A549 (cell line): ENCODE data around the gene SUPV3L1.

Source experiments
- MAZ ChIP-seq: fragments of 150-350 bp; IDR thresholded peaks from 2 replicates; pipeline ENCODE4 v1.6.1; 2014; ENCODE audit warnings: antibody characterized with exemption, low read depth, low read length, borderline replicate concordance
- NPAS2 ChIP-seq: fragments of 250-450 bp; sonication (Bioruptor Pico); IDR thresholded peaks from 2 replicates; pipeline ENCODE4 v1.8.0; 2022; ENCODE audit warnings: mild to moderate bottlenecking, moderate library complexity, borderline replicate concordance
- PHF8 ChIP-seq: fragments of 200-600 bp; sonication (generic); IDR thresholded peaks from 2 replicates; pipeline ENCODE4 v1.6.1; 2016; ENCODE audit warnings: low read depth, mild to moderate bottlenecking, antibody characterized with exemption, moderate library complexity, borderline replicate concordance
- RAD21 ChIP-seq, 2 experiments: fragments of >200 bp in 1 of 2; sonication (Bioruptor Twin) in 1 of 2; formaldehyde crosslinking in 1 of 2; IDR thresholded peaks in 1 of 2; conservative IDR thresholded peaks in 1 of 2; 2 replicates in 1 of 2; 3 replicates in 1 of 2; pipeline ENCODE4 v1.6.1; 2012 to 2018; ENCODE audit warnings: inconsistent platforms in 1 of 2
- RCOR1 ChIP-seq: fragments of 150-350 bp; IDR thresholded peaks from 2 replicates; pipeline ENCODE4 v1.6.1; 2014; ENCODE audit warnings: antibody characterized with exemption, low read length, low read depth
- TP53 ChIP-seq: fragments of 250-450 bp; sonication (Bioruptor Pico); IDR thresholded peaks from 2 replicates; pipeline ENCODE4 v1.5.0; 2021; ENCODE audit warnings: mild to moderate bottlenecking, moderate library complexity
- ZFP36 ChIP-seq: fragments of 450-650 bp; IDR thresholded peaks from 2 replicates; pipeline ENCODE4 v1.6.1; 2014; ENCODE audit warnings: borderline replicate concordance; ENCODE audit not compliant: partially characterized antibody
- TF ChIP-seq, protein P1 (sequence below): fragments of >200 bp; sonication (Bioruptor Twin); formaldehyde crosslinking; IDR thresholded peaks from 3 replicates; pipeline ENCODE4 v1.5.1; 2016
- TF ChIP-seq, protein P2 (sequence below): fragments of 250-450 bp; sonication (Bioruptor Pico); IDR thresholded peaks from 2 replicates; pipeline ENCODE4 v1.5.0; 2021; ENCODE audit warnings: mild to moderate bottlenecking, moderate library complexity, borderline replicate concordance
- TF ChIP-seq, protein P3 (sequence below): fragments of 450-650 bp; IDR thresholded peaks from 2 replicates; pipeline ENCODE4 v1.6.1; 2014; ENCODE audit warnings: antibody characterized with exemption
- TF ChIP-seq, protein P4 (sequence below): IDR thresholded peaks from 2 replicates; pipeline ENCODE4 v1.6.1; 2012

DNA sequence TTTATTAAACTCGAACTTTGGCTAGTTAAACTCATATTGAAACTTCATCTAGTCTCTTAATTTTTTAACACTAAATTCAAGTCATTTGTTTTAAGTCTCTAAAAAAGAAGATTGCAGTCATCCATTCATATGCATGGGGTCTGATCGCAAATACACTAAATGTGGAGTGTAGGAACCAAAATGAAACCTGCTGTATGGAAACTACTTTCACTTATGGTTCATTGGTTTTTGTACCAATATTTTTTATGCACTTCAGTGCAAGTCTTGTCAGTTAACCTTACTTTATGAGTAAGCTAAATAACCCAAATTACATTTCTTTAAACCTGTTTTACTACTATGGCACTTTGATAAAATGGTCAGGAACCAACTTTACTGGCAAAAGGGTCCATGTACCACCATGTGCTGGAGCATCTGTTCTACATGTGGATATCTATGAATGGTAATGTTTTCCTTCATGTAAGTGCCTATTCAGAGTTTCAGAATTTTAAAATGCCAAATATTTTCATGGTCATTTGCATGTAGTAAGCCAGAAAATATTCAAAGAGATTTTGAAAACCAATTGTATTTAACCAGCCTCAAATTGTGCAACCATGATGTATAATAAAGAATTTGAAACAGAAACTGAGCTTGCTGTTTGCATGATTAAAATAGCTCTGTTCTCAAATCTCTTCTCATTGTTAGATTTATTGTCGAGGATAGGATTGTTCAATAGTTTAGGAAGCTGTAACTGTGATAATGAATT lies 7.6 kb upstream of the SUPV3L1 start:
- TF ChIP-seq, protein P1, sequence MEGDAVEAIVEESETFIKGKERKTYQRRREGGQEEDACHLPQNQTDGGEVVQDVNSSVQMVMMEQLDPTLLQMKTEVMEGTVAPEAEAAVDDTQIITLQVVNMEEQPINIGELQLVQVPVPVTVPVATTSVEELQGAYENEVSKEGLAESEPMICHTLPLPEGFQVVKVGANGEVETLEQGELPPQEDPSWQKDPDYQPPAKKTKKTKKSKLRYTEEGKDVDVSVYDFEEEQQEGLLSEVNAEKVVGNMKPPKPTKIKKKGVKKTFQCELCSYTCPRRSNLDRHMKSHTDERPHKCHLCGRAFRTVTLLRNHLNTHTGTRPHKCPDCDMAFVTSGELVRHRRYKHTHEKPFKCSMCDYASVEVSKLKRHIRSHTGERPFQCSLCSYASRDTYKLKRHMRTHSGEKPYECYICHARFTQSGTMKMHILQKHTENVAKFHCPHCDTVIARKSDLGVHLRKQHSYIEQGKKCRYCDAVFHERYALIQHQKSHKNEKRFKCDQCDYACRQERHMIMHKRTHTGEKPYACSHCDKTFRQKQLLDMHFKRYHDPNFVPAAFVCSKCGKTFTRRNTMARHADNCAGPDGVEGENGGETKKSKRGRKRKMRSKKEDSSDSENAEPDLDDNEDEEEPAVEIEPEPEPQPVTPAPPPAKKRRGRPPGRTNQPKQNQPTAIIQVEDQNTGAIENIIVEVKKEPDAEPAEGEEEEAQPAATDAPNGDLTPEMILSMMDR = no peak
- TF ChIP-seq MAZ (no peak), ZFP36 (no peak), TP53 (CRISPR knock-in tag) (no peak), RAD21 (conservative IDR thresholded peaks at IDR 0.05 in 1 of 2, IDR thresholded peaks at IDR 0.05 in 1 of 2) (no peak), PHF8 (no peak), NPAS2 (no peak), RCOR1 (no peak)
- TF ChIP-seq, protein P2, sequence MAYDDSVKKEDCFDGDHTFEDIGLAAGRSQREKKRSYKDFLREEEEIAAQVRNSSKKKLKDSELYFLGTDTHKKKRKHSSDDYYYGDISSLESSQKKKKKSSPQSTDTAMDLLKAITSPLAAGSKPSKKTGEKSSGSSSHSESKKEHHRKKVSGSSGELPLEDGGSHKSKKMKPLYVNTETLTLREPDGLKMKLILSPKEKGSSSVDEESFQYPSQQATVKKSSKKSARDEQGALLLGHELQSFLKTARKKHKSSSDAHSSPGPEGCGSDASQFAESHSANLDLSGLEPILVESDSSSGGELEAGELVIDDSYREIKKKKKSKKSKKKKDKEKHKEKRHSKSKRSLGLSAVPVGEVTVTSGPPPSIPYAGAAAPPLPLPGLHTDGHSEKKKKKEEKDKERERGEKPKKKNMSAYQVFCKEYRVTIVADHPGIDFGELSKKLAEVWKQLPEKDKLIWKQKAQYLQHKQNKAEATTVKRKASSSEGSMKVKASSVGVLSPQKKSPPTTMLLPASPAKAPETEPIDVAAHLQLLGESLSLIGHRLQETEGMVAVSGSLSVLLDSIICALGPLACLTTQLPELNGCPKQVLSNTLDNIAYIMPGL (CRISPR knock-in tag) = no peak
- TF ChIP-seq, protein P3, sequence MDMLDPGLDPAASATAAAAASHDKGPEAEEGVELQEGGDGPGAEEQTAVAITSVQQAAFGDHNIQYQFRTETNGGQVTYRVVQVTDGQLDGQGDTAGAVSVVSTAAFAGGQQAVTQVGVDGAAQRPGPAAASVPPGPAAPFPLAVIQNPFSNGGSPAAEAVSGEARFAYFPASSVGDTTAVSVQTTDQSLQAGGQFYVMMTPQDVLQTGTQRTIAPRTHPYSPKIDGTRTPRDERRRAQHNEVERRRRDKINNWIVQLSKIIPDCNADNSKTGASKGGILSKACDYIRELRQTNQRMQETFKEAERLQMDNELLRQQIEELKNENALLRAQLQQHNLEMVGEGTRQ = no peak
- TF ChIP-seq, protein P4, sequence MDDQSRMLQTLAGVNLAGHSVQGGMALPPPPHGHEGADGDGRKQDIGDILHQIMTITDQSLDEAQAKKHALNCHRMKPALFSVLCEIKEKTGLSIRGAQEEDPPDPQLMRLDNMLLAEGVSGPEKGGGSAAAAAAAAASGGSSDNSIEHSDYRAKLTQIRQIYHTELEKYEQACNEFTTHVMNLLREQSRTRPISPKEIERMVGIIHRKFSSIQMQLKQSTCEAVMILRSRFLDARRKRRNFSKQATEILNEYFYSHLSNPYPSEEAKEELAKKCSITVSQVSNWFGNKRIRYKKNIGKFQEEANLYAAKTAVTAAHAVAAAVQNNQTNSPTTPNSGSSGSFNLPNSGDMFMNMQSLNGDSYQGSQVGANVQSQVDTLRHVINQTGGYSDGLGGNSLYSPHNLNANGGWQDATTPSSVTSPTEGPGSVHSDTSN = no peak
